HCT116 (cell line): ENCODE data around the gene ACP3. TPM values are rescaled to one million over a fixed set of nuclear protein-coding genes. Genes with fewer than 3 reads are reported as not detected.

Source experiments
- ATAC-seq: fragments of 200-7000 bp; cut with Tn5 transposase; 2 replicates; pipeline ENCODE4 v1.9.1; 2020; ENCODE audit warnings: mild to moderate bottlenecking, moderate library complexity
- BruUV-seq: library from RNA; stranded (reverse); fragments of 400-500 nt; replicated peaks from 2 replicates; lab custom pipeline; 2021; lab: Mats Ljungman, UMichigan
- CTCF ChIA-PET: fragments of 300-600 bp; sonication (Branson Sonifier 250); formaldehyde crosslinking; loops from one replicate; lab custom pipeline; 2021; ENCODE audit warnings: antibody characterized with exemption; lab: Charles Lee
- POLR2A ChIA-PET: fragments of 300-600, 350-600 bp; sonication (Branson Sonifier 250); formaldehyde crosslinking; loops from one replicate; lab custom pipeline; 2021; ENCODE audit warnings: antibody characterized with exemption; lab: Charles Lee
- RAD21 ChIA-PET, 2 experiments: fragments of 300-600 bp; sonication (Branson Sonifier 250); formaldehyde crosslinking; loops; one replicate each; lab custom pipeline; 2023; ENCODE audit warnings: low total read pairs in 2 of 2; ENCODE audit not compliant: uncharacterized antibody in 2 of 2, unreplicated experiment in 2 of 2, low non-redundant PET in 1 of 2; lab: Charles Lee
- DNase-seq: peaks from one replicate; pipeline ENCODE4 v3.0.0-alpha.2; 2010; ENCODE audit warnings: low read depth, low spot score
- H2AFZ ChIP-seq: fragments of 200-600 bp; shearing (Covaris generic), sonication (generic); 2 replicates; pipeline ENCODE4 v1.6.1; 2017; ENCODE audit warnings: low read depth, mixed run types, mixed read lengths, antibody characterized with exemption, low read length; ENCODE audit not compliant: poor library complexity, severe bottlenecking
- H3K27ac ChIP-seq: 2 replicates; pipeline ENCODE4 v1.5.1; 2012; ENCODE audit warnings: low read depth, low read length
- H3K27me3 ChIP-seq: fragments of 200-600 bp; sonication (generic); 2 replicates; pipeline ENCODE4 v1.6.1; 2016; ENCODE audit warnings: mixed run types, low read length, mixed read lengths; ENCODE audit not compliant: insufficient read depth
- H3K36me3 ChIP-seq, 2 experiments: fragments of 200-500 bp in 1 of 2; fragments of 200-600 bp in 1 of 2; sonication (Bioruptor generic) in 1 of 2; sonication (generic) in 1 of 2; 2 replicates each; pipeline versions ENCODE4 v1.5.1 to v1.6.1; 2014 to 2016; ENCODE audit warnings: low read length in 2 of 2, inconsistent platforms in 1 of 2, mixed read lengths in 1 of 2, mixed run types in 1 of 2; ENCODE audit not compliant: insufficient read depth in 2 of 2, control insufficient read depth in 1 of 2
- H3K4me1 ChIP-seq, 2 experiments: fragments of 200-600 bp in 1 of 2; sonication (generic) in 1 of 2; 2 replicates each; pipeline versions ENCODE4 v1.5.1 to v1.6.1; 2012 to 2017; ENCODE audit warnings: low read length in 2 of 2, inconsistent platforms in 1 of 2, mild to moderate bottlenecking in 1 of 2, mixed read lengths in 1 of 2, mixed run types in 1 of 2, moderate library complexity in 1 of 2; ENCODE audit not compliant: insufficient read depth in 2 of 2, control insufficient read depth in 1 of 2
- H3K4me2 ChIP-seq: fragments of 200-600 bp; sonication (generic); 2 replicates; pipeline ENCODE4 v1.6.1; 2017; ENCODE audit warnings: mixed run types, low read length, mixed read lengths
- H3K4me3 ChIP-seq, 2 experiments: fragments of 200-600 bp in 1 of 2; sonication (generic) in 1 of 2; replicated peaks in 1 of 2; 2 replicates each; pipeline ENCODE4 v1.5.1; 2011 to 2016; ENCODE audit warnings: low read length in 2 of 2, control low read depth in 1 of 2, low read depth in 1 of 2, mild to moderate bottlenecking in 1 of 2, mixed read lengths in 1 of 2, mixed run types in 1 of 2
- H3K79me2 ChIP-seq: fragments of 200-600 bp; sonication (generic); 2 replicates; pipeline ENCODE4 v1.6.1; 2017; ENCODE audit warnings: mild to moderate bottlenecking, mixed run types, low read length, moderate library complexity, mixed read lengths; ENCODE audit not compliant: insufficient read depth
- H3K9ac ChIP-seq: fragments of 200-600 bp; sonication (generic); 2 replicates; pipeline ENCODE4 v1.6.1; 2016; ENCODE audit warnings: low read length, mixed read lengths
- H3K9me2 ChIP-seq: fragments of 200-600 bp; sonication (generic), shearing (Covaris generic); 2 replicates; pipeline ENCODE4 v1.6.1; 2017; ENCODE audit warnings: mixed run types, mild to moderate bottlenecking, moderate library complexity; ENCODE audit not compliant: insufficient read depth
- H3K9me3 ChIP-seq, 2 experiments: fragments of 200-500 bp in 1 of 2; fragments of 200-600 bp in 1 of 2; sonication (Bioruptor generic) in 1 of 2; sonication (generic) in 1 of 2; 2 replicates each; pipeline ENCODE4 v1.6.1; 2014 to 2017; ENCODE audit warnings: low read length in 2 of 2, mixed read lengths in 2 of 2, inconsistent platforms in 1 of 2, low read depth in 1 of 2, mild to moderate bottlenecking in 1 of 2, mixed run types in 1 of 2, moderate library complexity in 1 of 2; ENCODE audit not compliant: control insufficient read depth in 1 of 2, insufficient read depth in 1 of 2
- H4K20me1 ChIP-seq: fragments of 200-600 bp; sonication (generic), shearing (Covaris generic); 2 replicates; pipeline ENCODE4 v1.6.1; 2017; ENCODE audit warnings: mixed run types, mild to moderate bottlenecking, moderate library complexity; ENCODE audit not compliant: insufficient read depth
- CBX3 ChIP-seq: IDR thresholded peaks from 2 replicates; pipeline ENCODE4 v1.6.1; 2012; ENCODE audit warnings: low read depth
- CEBPB ChIP-seq: IDR thresholded peaks from 2 replicates; pipeline ENCODE4 v1.6.1; 2012; ENCODE audit warnings: low read depth
- EGR1 ChIP-seq: IDR thresholded peaks from 2 replicates; pipeline ENCODE4 v1.6.1; 2012; ENCODE audit warnings: low read depth
- ELF1 ChIP-seq: IDR thresholded peaks from 2 replicates; pipeline ENCODE4 v1.6.1; 2012; ENCODE audit warnings: low read depth, borderline replicate concordance
- EZH2 ChIP-seq: fragments of 200-600 bp; sonication (generic); IDR thresholded peaks from 2 replicates; pipeline ENCODE4 v1.6.1; 2017; ENCODE audit warnings: antibody characterized with exemption, mixed run types
- EZH2phosphoT487 ChIP-seq: fragments of 200-600 bp; IDR thresholded peaks from 2 replicates; pipeline ENCODE4 v1.6.1; 2018; ENCODE audit warnings: antibody characterized with exemption, borderline replicate concordance
- POLR2AphosphoS5 ChIP-seq: IDR thresholded peaks from 2 replicates; pipeline ENCODE4 v1.6.1; 2011; ENCODE audit warnings: mild to moderate bottlenecking, low read depth, low read length, moderate library complexity
- SIN3A ChIP-seq: IDR thresholded peaks from 2 replicates; pipeline ENCODE4 v1.6.1; 2012; ENCODE audit warnings: low read depth
- SRF ChIP-seq: IDR thresholded peaks from 2 replicates; pipeline ENCODE4 v1.6.1; 2012; ENCODE audit warnings: low read depth
- TCF7L2 ChIP-seq: IDR thresholded peaks from 2 replicates; pipeline ENCODE4 v1.7.0; 2011; ENCODE audit warnings: borderline replicate concordance, inconsistent platforms; ENCODE audit not compliant: insufficient read depth, insufficient read length; ENCODE audit errors: extremely low read depth
- ZFX ChIP-seq: fragments of 450-650 bp; IDR thresholded peaks from 2 replicates; pipeline ENCODE4 v1.6.1; 2017
- ZNF274 ChIP-seq: fragments of 200-500 bp; sonication (Bioruptor generic); IDR thresholded peaks from 2 replicates; pipeline ENCODE4 v1.6.1; 2014; ENCODE audit warnings: mild to moderate bottlenecking, low read depth, low read length, inconsistent platforms
- intact Hi-C: fragments of 100-400 bp; cut with micrococcal nuclease; formaldehyde crosslinking; loops from 2 replicates; pipeline ENCODE4 v1.10.0; 2022
- total RNA-seq: library from RNA; stranded (reverse); gene quantifications from one replicate; pipeline ENCODE4 v1.2.1, GENCODE V29; 2021; ENCODE audit not compliant: unreplicated experiment
- TF ChIP-seq, protein P1 (sequence below): IDR thresholded peaks from 2 replicates; pipeline ENCODE4 v1.6.1; 2012

ACP3 gene
- total RNA-seq, 1 experiment from 2014 or later: 0.79 TPM

- H3K4me3 ChIP-seq: no peak overlapping the region
- no peak overlapping the region for H3K4me2 ChIP-seq
- no peak for DNase-seq
- no peak overlapping the region for H3K27ac ChIP-seq
- peaks cover 16% of the 10 kb centered on the region; the same call in 1 of the 2 replicates for H3K27me3 ChIP-seq
- H3K9ac ChIP-seq: no peak overlapping the region
- ChIA-PET RAD21 (no interaction called here), CTCF (no interaction called here), POLR2A (no interaction called here)
- H3K36me3 ChIP-seq: no peaks in the 10 kb centered on the region
- no TSS peak for BruUV-seq
- TF ChIP-seq POLR2AphosphoS5 (no peak), ELF1 (no peak), EZH2phosphoT487 (no peak), EGR1 (no peak), SIN3A (no peak), SRF (no peak), CBX3 (no peak), CEBPB (no peak), TCF7L2 (no peak), EZH2 (no peak), ZFX (no peak), ZNF274 (no peak)
- TF ChIP-seq, protein P1, sequence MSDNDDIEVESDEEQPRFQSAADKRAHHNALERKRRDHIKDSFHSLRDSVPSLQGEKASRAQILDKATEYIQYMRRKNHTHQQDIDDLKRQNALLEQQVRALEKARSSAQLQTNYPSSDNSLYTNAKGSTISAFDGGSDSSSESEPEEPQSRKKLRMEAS: no peak
- H3K9me2 ChIP-seq: no peaks in the 10 kb centered on the region
- H2AFZ ChIP-seq: no peak overlapping the region
- H3K9me3 ChIP-seq: no peaks in the 10 kb centered on the region
- intact Hi-C loops: no loop called here
- no peaks in the 10 kb centered on the region for H4K20me1 ChIP-seq
- no peaks in the 10 kb centered on the region for H3K4me1 ChIP-seq
- no peak for ATAC-seq
- no peaks in the 10 kb centered on the region for H3K79me2 ChIP-seq
These were observed 89.8 kb downstream of the ACP3 start for GRCh38 chr3:132407025-132407424.

Other genes with a start within 250 kb of the ACP3 start
- gene DNAJC13, start 100.1 kb downstream of the ACP3 start, total RNA-seq: 28.8 TPM